ENCODE measurements around the gene CFAP46. TPM values are rescaled to one million over a fixed set of nuclear protein-coding genes. Genes with fewer than 3 reads are reported as not detected.
"Not testable (repeated sequence)": the region's sequence is repeated elsewhere in the genome, so short reads cannot be mapped to it uniquely, and the experiment has no call there.

CFAP46 gene
- total RNA-seq, 1 experiment from 2014 or later, result 1.6 TPM

DNA sequence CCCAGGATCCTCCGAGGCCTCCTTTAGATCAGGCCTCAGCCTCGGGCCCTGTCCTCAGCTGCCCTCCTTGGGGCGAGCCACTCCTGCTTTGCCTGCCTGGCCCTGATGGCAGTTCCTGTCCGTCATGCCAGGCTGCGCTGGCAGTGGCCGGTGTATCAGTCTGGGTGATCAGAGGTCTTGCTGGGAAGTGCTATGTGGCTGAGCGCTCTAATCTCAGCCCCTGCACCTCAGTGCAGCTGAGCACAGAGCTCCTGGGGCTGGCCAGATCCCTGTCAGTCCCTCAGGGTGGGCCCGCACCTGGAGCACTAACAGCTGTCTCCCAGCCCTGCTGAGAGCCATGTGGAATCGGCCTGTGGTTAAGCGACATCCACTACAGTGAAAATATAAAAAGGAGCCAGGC is 14.8 kb upstream of the CFAP46 start:
- no peak for TF ChIP-seq SIN3A (IDR thresholded peaks at IDR 0.05; ENCODE audit: borderline replicate concordance, insufficient read depth, low read depth, low read length)
- TF ChIP-seq, protein P1, sequence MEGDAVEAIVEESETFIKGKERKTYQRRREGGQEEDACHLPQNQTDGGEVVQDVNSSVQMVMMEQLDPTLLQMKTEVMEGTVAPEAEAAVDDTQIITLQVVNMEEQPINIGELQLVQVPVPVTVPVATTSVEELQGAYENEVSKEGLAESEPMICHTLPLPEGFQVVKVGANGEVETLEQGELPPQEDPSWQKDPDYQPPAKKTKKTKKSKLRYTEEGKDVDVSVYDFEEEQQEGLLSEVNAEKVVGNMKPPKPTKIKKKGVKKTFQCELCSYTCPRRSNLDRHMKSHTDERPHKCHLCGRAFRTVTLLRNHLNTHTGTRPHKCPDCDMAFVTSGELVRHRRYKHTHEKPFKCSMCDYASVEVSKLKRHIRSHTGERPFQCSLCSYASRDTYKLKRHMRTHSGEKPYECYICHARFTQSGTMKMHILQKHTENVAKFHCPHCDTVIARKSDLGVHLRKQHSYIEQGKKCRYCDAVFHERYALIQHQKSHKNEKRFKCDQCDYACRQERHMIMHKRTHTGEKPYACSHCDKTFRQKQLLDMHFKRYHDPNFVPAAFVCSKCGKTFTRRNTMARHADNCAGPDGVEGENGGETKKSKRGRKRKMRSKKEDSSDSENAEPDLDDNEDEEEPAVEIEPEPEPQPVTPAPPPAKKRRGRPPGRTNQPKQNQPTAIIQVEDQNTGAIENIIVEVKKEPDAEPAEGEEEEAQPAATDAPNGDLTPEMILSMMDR (IDR thresholded peaks at IDR 0.05), result no peak
- TF ChIP-seq REST (IDR thresholded peaks at IDR 0.05; ENCODE audit: insufficient read depth in 1 of 2, low read depth in 2 of 2, low read length in 1 of 2), result no peak
- no peak for TF ChIP-seq TCF7L2 (IDR thresholded peaks at IDR 0.05; ENCODE audit: low read depth, low read length)
- no peak for TF ChIP-seq POLR2AphosphoS5 (IDR thresholded peaks at IDR 0.05; ENCODE audit: low read depth, low read length)
- in situ Hi-C loops (cut with HindIII; ENCODE audit: low pct_unique_long_range_greater_than_20kb, low sequenced_read_pairs), result no loop called here
- H3K4me3 ChIP-seq (ENCODE audit: low read depth in 2 of 2, low read length in 2 of 2), result no peak overlapping the region
- POLR2A ChIA-PET, result no interaction called here
- no peaks in the 10 kb centered on the region; the same call in 1 of the 2 replicates for H3K4me1 ChIP-seq (ENCODE audit: control insufficient read depth, insufficient read depth, low read length)
- peaks cover 8% of the 10 kb centered on the region for H3K27me3 ChIP-seq (ENCODE audit: control insufficient read depth, insufficient read depth, low read length)
- CTCF ChIA-PET, result no interaction called here
- H3K9me3 ChIP-seq (ENCODE audit: control insufficient read depth, insufficient read depth, low read depth, low read length), result no peaks in the 10 kb centered on the region
- H3K36me3 ChIP-seq (ENCODE audit: control insufficient read depth, insufficient read depth, low read length), result no peaks in the 10 kb centered on the region
- DNase-seq (ENCODE audit: low read depth, low spot score) (no peak), ATAC-seq (no peak)
- BruUV-seq (replicated peaks), result no TSS peak
- no peak overlapping the region for H3K27ac ChIP-seq (ENCODE audit: low read length)
- intact Hi-C loops (cut with micrococcal nuclease; ENCODE audit: unreplicated experiment), result no loop called here

GRCh38 chr10:132956259-132956658 is 13.9 kb upstream of the CFAP46 start:
- BruUV-seq (replicated peaks); H3K4me3 ChIP-seq (ENCODE audit: low read depth in 2 of 2, low read length in 2 of 2); H3K4me1 ChIP-seq (ENCODE audit: control insufficient read depth, insufficient read depth, low read length); in situ Hi-C loops (cut with HindIII; ENCODE audit: low pct_unique_long_range_greater_than_20kb, low sequenced_read_pairs); H3K9me3 ChIP-seq (ENCODE audit: control insufficient read depth, insufficient read depth, low read depth, low read length); DNase-seq (ENCODE audit: low read depth, low spot score); CTCF ChIA-PET; H3K27me3 ChIP-seq (ENCODE audit: control insufficient read depth, insufficient read depth, low read length); ATAC-seq; H3K36me3 ChIP-seq (ENCODE audit: control insufficient read depth, insufficient read depth, low read length); H3K27ac ChIP-seq (ENCODE audit: low read length); POLR2A ChIA-PET; intact Hi-C loops (cut with micrococcal nuclease; ENCODE audit: unreplicated experiment): not testable (repeated sequence)

GRCh38 chr10:132955479-132955878 is 13.1 kb upstream of the CFAP46 start:
- no peak overlapping the region for H3K27ac ChIP-seq (ENCODE audit: low read length)
- no peak for ATAC-seq
- TF ChIP-seq, protein P1 (IDR thresholded peaks at IDR 0.05), result no peak
- TF ChIP-seq POLR2AphosphoS5 (IDR thresholded peaks at IDR 0.05; ENCODE audit: low read depth, low read length) (no peak), SIN3A (IDR thresholded peaks at IDR 0.05; ENCODE audit: borderline replicate concordance, insufficient read depth, low read depth, low read length) (no peak), TCF7L2 (IDR thresholded peaks at IDR 0.05; ENCODE audit: low read depth, low read length) (no peak), REST (IDR thresholded peaks at IDR 0.05; ENCODE audit: insufficient read depth in 1 of 2, low read depth in 2 of 2, low read length in 1 of 2) (no peak)
- no peaks in the 10 kb centered on the region for H3K36me3 ChIP-seq (ENCODE audit: control insufficient read depth, insufficient read depth, low read length)
- CTCF ChIA-PET, result no interaction called here
- H3K4me1 ChIP-seq (ENCODE audit: control insufficient read depth, insufficient read depth, low read length), result no peaks in the 10 kb centered on the region; the same call in 1 of the 2 replicates
- no peaks in the 10 kb centered on the region for H3K9me3 ChIP-seq (ENCODE audit: control insufficient read depth, insufficient read depth, low read depth, low read length)
- no peak overlapping the region for H3K4me3 ChIP-seq (ENCODE audit: low read depth in 2 of 2, low read length in 2 of 2)
- peaks cover 8% of the 10 kb centered on the region for H3K27me3 ChIP-seq (ENCODE audit: control insufficient read depth, insufficient read depth, low read length)
- intact Hi-C loops (cut with micrococcal nuclease; ENCODE audit: unreplicated experiment), result no loop called here
- BruUV-seq (replicated peaks), result no TSS peak
- DNase-seq (ENCODE audit: low read depth, low spot score), result no peak
- POLR2A ChIA-PET, result no interaction called here
- in situ Hi-C loops (cut with HindIII; ENCODE audit: low pct_unique_long_range_greater_than_20kb, low sequenced_read_pairs), result no loop called here

Measured in Panc1 (cell line).